ENCODE data around the gene ZNF746.

Gene ZNF746

DNA sequence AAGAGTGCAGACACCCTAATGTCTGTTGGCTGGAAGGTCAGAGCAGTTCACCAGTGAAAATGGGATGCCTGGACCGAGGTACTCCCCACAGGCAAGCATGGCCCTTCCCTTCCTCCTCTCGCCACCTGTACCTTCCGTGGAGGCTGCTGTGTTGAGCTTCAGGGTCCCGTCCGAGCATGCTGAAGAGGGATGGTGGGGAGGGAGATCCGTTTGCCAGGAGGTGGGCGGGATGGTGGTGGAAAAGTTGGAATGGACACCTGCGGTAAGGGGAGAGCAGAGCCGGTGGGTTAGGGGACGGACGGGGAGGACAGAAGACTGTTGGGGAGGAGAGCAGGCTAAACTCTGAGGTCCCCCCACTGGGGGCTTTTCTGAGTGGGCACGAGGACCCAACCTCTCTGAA lies 20.8 kb downstream of the ZNF746 start:
- DNase-seq (ENCODE audit: low read depth): no peak
- no peak overlapping the region for H3K4me3 ChIP-seq (ENCODE audit: low read depth, low read length)
- TF ChIP-seq CTCF (IDR thresholded peaks at IDR 0.05; ENCODE audit: insufficient read depth, low read depth, low read length, missing control alignments): no peak

GRCh38 chr7:149475121-149476045 lies 22.2 kb downstream of the ZNF746 start:
- no peak for TF ChIP-seq CTCF (IDR thresholded peaks at IDR 0.05; ENCODE audit: insufficient read depth, low read depth, low read length, missing control alignments)
- no peak overlapping the region for H3K4me3 ChIP-seq (ENCODE audit: low read depth, low read length)
- no peak for DNase-seq (ENCODE audit: low read depth)

DNA sequence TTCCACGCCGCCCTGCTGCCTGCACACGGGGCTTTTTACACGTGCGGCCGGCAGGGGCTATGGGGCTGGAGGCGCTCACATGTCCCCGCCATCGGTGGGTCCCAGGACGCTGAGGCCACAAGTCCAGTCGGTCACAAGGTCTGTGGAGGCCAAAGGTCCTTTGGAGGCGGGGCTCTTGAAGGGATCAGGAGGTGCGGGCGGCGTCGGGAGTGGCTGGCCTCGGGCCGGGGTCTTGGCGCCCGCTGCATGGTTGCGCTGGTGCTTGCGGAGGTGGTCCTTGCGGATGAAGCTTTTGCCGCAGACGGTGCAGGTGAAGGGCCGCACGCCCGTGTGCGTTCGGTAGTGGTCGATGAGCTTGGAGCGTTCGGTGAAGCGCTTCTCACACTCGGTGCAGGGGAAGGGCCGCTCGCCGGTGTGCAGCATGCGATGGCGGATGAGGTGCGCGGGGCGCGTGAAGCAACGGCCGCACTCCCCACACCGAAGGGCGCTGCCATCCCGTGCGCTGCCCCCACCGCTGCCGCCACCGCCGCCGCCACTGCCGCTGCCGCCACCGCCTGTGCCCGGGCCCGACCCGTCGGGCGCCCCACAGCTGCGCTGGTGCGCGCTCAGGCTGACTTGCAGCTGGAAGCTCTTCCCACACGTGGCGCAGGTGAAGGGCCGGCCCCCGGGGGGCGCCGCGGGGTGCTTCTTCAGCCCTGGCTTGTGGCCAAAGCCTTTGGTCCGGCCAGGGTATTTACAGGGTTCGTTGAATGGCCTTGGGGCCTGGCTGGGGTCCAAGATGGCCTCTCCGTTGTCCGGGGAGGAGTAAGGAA lies 23.1 kb downstream of the ZNF746 start:
- no peak overlapping the region for H3K4me3 ChIP-seq (ENCODE audit: low read depth, low read length)
- DNase-seq (ENCODE audit: low read depth): no peak
- TF ChIP-seq CTCF (IDR thresholded peaks at IDR 0.05; ENCODE audit: insufficient read depth, low read depth, low read length, missing control alignments): no peak

GRCh38 chr7:149473251-149473650 lies 24.4 kb downstream of the ZNF746 start:
- no peak overlapping the region for H3K4me3 ChIP-seq (ENCODE audit: low read depth, low read length)
- no peak for TF ChIP-seq CTCF (IDR thresholded peaks at IDR 0.05; ENCODE audit: insufficient read depth, low read depth, low read length, missing control alignments)
- no peak for DNase-seq (ENCODE audit: low read depth)

DNA sequence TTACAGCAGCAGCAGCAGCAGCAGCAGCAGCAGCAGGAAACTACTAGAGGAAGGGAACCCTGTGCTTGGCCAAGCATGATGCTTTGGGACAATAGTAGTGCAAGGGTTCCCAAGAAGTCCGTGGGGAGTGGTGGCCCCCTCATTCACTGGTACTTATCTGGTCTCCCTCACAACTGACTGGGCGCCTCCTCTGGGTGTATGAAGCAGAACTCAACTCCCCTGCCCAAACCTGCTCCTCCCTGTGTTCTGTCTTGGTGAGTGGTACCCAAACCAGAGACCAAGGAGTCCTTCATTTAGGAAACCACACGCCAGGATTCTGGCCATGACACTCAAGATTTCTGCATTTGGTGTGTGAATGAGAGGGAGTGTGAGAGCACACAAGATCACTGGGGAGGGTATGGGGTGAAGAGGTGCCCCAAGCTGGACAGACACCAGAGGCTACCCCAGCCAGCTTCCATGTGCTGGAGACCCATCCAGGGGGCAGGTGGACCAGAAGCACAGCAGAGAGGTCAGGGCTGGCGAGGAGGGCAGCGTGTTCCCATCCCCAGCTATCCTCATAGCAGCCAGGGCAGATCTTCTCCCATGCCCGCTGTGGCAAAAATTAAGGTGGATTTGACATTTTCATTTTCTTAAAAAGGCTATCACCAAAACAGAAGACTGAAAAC lies 26.2 kb downstream of the ZNF746 start:
- no peak for DNase-seq (ENCODE audit: low read depth)
- H3K4me3 ChIP-seq (ENCODE audit: low read depth, low read length): no peak overlapping the region
- TF ChIP-seq CTCF (IDR thresholded peaks at IDR 0.05; ENCODE audit: insufficient read depth, low read depth, low read length, missing control alignments): no peak

- DNase-seq (ENCODE audit: low read depth): no peak
- H3K4me3 ChIP-seq (ENCODE audit: low read depth, low read length): no peak overlapping the region
- no peak for TF ChIP-seq CTCF (IDR thresholded peaks at IDR 0.05; ENCODE audit: insufficient read depth, low read depth, low read length, missing control alignments)
Measured at GRCh38 chr7:149469806-149470205, 27.8 kb downstream of the ZNF746 start.
